HFFc6 (cell line): Measurements from ENCODE around the gene PKD1L1. TPM values are rescaled to one million over a fixed set of nuclear protein-coding genes. Genes with fewer than 3 reads are reported as not detected.
"Not testable (repeated sequence)": the region's sequence is repeated elsewhere in the genome, so short reads cannot be mapped to it uniquely, and the experiment has no call there.

ENCODE experiments used
- DNase-seq: peaks from one replicate; pipeline ENCODE4 v3.0.0-alpha.2; 2018
- H3K27ac Mint-ChIP-seq: 2 replicates; pipeline ENCODE4 v1.8.0; 2020; ENCODE audit warnings: mild to moderate bottlenecking, mixed read lengths
- H3K27me3 Mint-ChIP-seq: 2 replicates; pipeline ENCODE4 v1.8.0; 2021; ENCODE audit warnings: mild to moderate bottlenecking, moderate library complexity, mixed read lengths; ENCODE audit not compliant: insufficient read depth
- H3K36me3 Mint-ChIP-seq: 2 replicates; pipeline ENCODE4 v1.8.0; 2021; ENCODE audit warnings: low read depth, mixed read lengths
- H3K4me1 Mint-ChIP-seq: 2 replicates; pipeline ENCODE4 v1.8.0; 2020; ENCODE audit warnings: low read depth, mixed read lengths
- H3K4me3 Mint-ChIP-seq: 2 replicates; pipeline ENCODE4 v1.8.0; 2020; ENCODE audit warnings: mild to moderate bottlenecking, moderate library complexity, mixed read lengths
- H3K9me3 Mint-ChIP-seq: 2 replicates; pipeline ENCODE4 v1.8.0; 2020; ENCODE audit warnings: mild to moderate bottlenecking, mixed read lengths
- CTCF ChIP-seq: fragments of 200-600 bp; sonication (generic); IDR thresholded peaks from 2 replicates; pipeline ENCODE4 v1.5.0; 2021; ENCODE audit warnings: antibody characterized with exemption, mild to moderate bottlenecking
- total RNA-seq, 6 experiments: library from RNA; stranded (reverse); fragmentation: NEBNext Ultra II Directional; extraction: Animal tissue kit (Norgen Biotek cat#: 25700); gene quantifications; 2 replicates in 1 of 6; 3 replicates in 5 of 6; pipeline ENCODE4 v1.2.3, GENCODE V29; 2021

PKD1L1 gene
- total RNA-seq, 6 experiments from 2014 or later: 0.03 to 0.14 TPM; not detected in 4

GRCh38 chr7:47933215-47933614, 15.1 kb downstream of the PKD1L1 start:
- no peak for DNase-seq
- H3K27ac Mint-ChIP-seq: no peak overlapping the region
- no peak overlapping the region for H3K4me3 Mint-ChIP-seq
- H3K36me3 Mint-ChIP-seq: no peaks in the 10 kb centered on the region
- H3K27me3 Mint-ChIP-seq: peaks cover 3% of the 10 kb centered on the region; the same call in 1 of the 2 replicates
- no peaks in the 10 kb centered on the region for H3K9me3 Mint-ChIP-seq
- no peak for TF ChIP-seq CTCF
- H3K4me1 Mint-ChIP-seq: peaks cover 7% of the 10 kb centered on the region; the same call in 1 of the 2 replicates

- peaks cover 7% of the 10 kb centered on the region; the same call in 1 of the 2 replicates for H3K4me1 Mint-ChIP-seq
- no peak overlapping the region for H3K4me3 Mint-ChIP-seq
- DNase-seq: no peak
- H3K27me3 Mint-ChIP-seq: peaks cover under 1% of the 10 kb centered on the region; the same call in 1 of the 2 replicates
- H3K36me3 Mint-ChIP-seq: no peaks in the 10 kb centered on the region
- TF ChIP-seq CTCF: no peak
- no peak overlapping the region for H3K27ac Mint-ChIP-seq
- H3K9me3 Mint-ChIP-seq: no peaks in the 10 kb centered on the region
Measured at GRCh38 chr7:47932466-47933037, 15.7 kb downstream of the PKD1L1 start.

GRCh38 chr7:47932016-47932415, 16.2 kb downstream of the PKD1L1 start:
- TF ChIP-seq CTCF: no peak
- no peak for DNase-seq
- H3K36me3 Mint-ChIP-seq: no peaks in the 10 kb centered on the region
- peaks cover 7% of the 10 kb centered on the region; the same call in 1 of the 2 replicates for H3K4me1 Mint-ChIP-seq
- no peaks in the 10 kb centered on the region for H3K27me3 Mint-ChIP-seq
- no peak overlapping the region for H3K27ac Mint-ChIP-seq
- no peaks in the 10 kb centered on the region for H3K9me3 Mint-ChIP-seq
- H3K4me3 Mint-ChIP-seq: no peak overlapping the region

- no peak for TF ChIP-seq CTCF
- no peaks in the 10 kb centered on the region for H3K27me3 Mint-ChIP-seq
- H3K9me3 Mint-ChIP-seq: no peaks in the 10 kb centered on the region
- no peak overlapping the region for H3K4me3 Mint-ChIP-seq
- peaks cover 7% of the 10 kb centered on the region; the same call in 1 of the 2 replicates for H3K4me1 Mint-ChIP-seq
- DNase-seq: no peak
- no peaks in the 10 kb centered on the region for H3K36me3 Mint-ChIP-seq
- H3K27ac Mint-ChIP-seq: no peak overlapping the region
Measured at GRCh38 chr7:47931005-47932004, 17.0 kb downstream of the PKD1L1 start.

- H3K4me1 Mint-ChIP-seq: no peaks in the 10 kb centered on the region
Measured at GRCh38 chr7:47924266-47924665, 24.0 kb downstream of the PKD1L1 start.

GRCh38 chr7:47923081-47923875, 25.0 kb downstream of the PKD1L1 start:
- H3K27me3 Mint-ChIP-seq: not testable (repeated sequence)

More at GRCh38 chr7:47924266-47924665, 24.0 kb downstream of the PKD1L1 start:
- Mint-ChIP-seq H3K36me3 (peaks cover 10% of the 10 kb centered on the region), H3K27me3 (no peaks in the 10 kb centered on the region; the same call in 1 of the 2 replicates), H3K4me3 (no peak overlapping the region), H3K9me3 (no peaks in the 10 kb centered on the region), H3K27ac (no peak overlapping the region)
- no peak for TF ChIP-seq CTCF
- DNase-seq: no peak

GRCh38 chr7:47916514-47916913, 31.8 kb downstream of the PKD1L1 start:
- not testable (repeated sequence) for H3K36me3 Mint-ChIP-seq, H3K9me3 Mint-ChIP-seq, H3K27me3 Mint-ChIP-seq, H3K4me3 Mint-ChIP-seq
- Mint-ChIP-seq H3K27ac (peak overlapping the region; percentile 30; the same call in 1 of the 2 replicates), H3K4me1 (peaks cover 34% of the 10 kb centered on the region)
- DNase-seq: peak; percentile 68

More at GRCh38 chr7:47923081-47923875, 25.0 kb downstream of the PKD1L1 start:
- H3K4me3 Mint-ChIP-seq, H3K9me3 Mint-ChIP-seq, DNase-seq, H3K36me3 Mint-ChIP-seq, H3K27ac Mint-ChIP-seq, H3K4me1 Mint-ChIP-seq: not testable (repeated sequence)
